HG02943 (cell line): ENCODE data around the gene LCN12.

ENCODE experiments used
- ATAC-seq: cut with Tn5 transposase; IDR thresholded peaks from one replicate; pipeline ENCODE4 v1.9.1; 2021; ENCODE audit warnings: mild to moderate bottlenecking, low read depth, moderate library complexity; ENCODE audit not compliant: unreplicated experiment

The LCN12 gene

DNA sequence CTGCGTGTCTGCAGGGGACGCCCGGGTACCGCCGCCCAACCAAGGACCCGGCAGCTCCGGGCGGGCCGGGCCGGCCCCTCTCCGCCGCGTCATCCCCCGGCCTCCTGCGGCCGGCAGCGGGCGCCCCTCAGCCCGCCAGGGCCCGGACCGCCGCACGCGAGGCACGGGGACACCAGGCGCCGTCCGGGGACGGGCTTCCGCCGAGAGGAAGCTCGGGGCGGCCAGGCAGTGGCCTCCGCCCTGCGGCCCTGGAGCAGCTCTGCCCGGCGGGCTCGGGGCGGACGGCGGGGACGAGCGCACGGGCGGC, 7.9 kb upstream of the LCN12 start:
- peak; percentile 28 for ATAC-seq

DNA sequence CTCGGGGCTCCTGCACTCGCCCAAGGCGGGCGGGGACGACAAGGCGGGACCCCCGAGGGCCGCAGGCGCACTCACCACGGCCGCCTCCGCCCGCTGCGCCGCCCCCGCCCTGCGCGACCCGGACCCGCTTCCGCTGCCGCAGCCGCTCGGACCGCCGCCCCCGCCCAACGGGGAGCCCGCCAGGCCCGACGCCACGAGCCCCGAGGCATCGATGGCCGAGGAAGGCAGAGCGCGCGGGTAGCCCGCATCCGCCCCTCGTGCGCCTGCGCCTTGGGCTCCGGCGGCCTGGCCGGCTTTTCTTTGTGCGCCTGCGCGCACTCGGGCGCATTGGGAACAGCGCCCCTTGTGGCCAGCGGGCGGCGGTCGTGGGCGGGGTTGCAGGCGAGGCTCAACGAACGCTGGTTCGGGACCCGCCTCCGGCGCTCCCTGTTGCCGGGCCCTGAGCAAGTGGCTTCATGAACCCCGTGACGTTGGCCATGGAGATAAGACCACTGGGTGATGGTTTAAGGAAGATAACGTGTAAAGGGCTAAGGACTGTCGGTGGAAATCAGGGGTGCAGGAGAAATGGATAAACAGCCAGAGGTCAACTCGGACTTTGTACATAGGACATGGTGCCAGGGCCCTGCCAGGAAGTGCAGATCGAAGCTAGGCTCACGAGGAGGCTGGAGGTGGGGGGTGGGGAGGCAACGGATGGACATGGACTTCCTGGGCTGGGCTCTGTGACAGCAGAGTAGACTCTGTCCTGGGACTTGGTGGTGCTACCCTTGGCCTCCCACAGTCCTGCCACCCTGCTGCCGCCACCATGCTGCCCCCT, 7.3 kb upstream of the LCN12 start, which contains the start of the genes C8G and FBXW5:
Gene C8G (plus strand): TSS at position 725 of the 814 bp plus-strand sequence. CDS start 78 bp downstream, at position 803.
Gene FBXW5 (minus strand): TSS at position 220 of the 814 bp plus-strand sequence. CDS start 655 bp downstream, outside the sequence.
- ATAC-seq: peak; percentile 65

DNA sequence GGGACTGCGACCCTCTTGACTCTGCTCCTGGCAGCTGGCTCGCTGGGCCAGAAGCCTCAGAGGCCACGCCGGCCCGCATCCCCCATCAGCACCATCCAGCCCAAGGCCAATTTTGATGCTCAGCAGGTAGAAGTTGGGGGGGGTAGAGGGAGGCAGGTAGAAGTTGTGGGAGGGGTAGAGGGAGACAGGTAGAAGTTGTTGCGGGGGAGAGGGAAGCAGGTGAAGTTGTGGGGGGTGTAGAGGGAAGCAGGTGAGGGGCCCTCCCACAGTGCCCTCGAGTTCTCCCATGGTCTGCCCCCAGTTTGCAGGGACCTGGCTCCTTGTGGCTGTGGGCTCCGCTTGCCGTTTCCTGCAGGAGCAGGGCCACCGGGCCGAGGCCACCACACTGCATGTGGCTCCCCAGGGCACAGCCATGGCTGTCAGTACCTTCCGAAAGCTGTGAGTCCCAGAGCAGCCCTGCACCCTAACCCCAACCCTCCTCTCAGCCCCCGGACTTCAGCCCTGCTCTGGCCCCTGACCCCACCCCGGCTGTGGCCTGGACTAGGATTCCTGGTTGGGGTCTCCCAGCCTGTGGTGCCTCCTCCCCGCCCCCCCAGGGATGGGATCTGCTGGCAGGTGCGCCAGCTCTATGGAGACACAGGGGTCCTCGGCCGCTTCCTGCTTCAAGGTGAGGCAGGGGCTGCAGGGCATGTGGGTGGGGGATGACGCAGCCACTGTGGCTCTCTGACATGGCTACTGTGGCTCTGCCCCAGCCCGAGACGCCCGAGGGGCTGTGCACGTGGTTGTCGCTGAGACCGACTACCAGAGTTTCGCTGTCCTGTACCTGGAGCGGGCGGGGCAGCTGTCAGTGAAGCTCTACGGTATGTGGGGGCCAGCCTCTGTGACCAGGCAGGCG, 6.5 kb upstream of the LCN12 start:
- no peak for ATAC-seq

DNA sequence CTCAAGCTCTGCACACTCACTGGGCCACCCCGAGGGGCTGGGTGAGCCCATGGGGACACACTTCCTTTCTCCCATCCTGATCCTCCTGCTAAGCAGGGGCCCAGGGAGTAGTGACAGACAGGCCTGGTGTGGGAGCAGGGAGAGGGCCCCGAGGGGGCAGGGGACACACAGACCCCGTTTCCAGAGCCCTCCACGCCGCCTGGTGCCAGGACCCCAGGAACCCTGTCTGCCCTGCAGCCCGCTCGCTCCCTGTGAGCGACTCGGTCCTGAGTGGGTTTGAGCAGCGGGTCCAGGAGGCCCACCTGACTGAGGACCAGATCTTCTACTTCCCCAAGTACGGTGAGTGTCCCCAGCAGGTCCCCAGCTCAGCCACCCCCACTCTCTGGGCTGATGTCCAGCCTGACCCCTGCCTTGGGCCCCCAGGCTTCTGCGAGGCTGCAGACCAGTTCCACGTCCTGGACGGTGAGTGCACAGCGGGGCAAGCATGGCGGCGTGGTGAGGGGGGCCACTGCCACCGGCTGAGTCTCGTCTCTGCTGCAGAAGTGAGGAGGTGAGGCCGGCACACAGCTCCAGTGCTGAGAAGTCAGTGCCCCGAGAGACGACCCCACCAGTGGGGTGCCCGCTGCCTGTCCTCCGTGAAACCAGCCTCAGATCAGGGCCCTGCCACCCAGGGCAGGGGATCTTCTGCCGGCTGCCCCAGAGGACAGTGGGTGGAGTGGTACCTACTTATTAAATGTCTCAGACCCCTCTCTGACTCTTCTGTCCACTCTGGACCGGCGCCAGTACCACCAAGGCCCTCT, 5.6 kb upstream of the LCN12 start:
- no peak for ATAC-seq

DNA sequence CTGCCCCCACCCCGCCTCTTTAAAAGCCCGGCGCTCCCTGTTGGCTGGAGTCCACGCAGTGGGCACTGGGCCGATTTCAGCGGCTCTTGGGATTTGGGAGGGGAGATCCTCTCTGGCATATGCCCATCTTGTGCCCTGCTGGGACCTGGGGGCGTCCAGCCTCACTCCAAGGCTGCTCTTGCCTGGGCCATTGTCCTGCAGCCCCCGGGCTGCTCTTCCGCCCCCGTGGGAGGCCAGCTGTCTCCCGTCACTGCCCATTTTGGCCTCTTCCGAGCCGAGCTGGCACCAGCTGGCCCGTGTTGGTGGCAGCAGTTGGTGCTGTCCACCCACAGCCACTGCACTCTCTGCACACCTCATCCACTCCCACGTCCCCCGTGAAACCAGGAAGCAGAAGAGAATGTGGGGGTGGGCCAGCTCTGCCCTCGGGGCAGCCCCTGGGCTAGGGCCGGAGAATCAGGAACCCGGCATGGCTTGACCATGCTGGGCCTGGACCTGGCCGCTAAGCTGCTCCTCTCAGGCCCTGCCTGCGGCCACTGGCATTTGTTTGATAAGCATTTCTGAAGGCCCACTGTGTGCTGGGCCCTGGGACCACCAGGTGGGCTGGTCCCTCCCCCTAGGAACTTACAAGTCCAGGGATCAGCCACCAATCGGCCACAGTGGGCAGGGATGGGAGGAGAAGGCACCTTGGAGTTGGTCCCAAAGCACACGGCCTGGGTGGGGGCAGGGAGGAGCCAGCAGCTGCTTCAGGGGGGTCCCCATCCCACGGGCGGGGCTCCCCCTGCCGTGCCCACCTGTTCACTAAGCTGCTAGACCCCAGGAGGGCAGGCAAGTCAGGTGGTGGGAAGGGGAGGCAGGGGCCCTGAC, 4.8 kb upstream of the LCN12 start:
- ATAC-seq: no peak

DNA sequence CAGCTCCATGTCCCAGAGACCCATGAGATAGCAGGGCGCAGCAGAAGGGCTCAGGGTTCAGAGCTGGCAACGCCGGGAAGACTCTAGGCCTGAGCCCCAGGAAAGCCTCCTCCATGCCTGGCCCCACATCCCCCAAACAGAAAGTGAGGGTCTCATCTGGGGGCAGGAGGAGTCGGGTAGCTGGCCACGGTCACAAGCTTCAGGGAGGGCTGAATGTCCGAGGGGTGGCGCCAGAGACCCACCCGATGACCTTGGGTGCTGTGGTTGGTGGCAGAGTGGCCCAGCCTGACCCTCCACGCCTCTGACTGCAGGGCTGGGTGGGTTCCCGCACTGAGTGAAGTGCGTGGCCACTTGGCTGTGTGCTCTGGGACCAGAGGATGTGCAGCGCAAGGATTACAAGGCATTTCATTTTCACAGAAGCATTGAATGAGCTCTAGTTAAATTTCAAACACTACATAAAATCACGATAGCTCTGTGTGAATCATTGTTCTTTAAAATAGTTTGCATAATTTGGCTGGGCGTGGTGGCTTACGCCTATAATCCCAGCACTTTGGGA, 4.0 kb upstream of the LCN12 start:
- ATAC-seq: no peak

DNA sequence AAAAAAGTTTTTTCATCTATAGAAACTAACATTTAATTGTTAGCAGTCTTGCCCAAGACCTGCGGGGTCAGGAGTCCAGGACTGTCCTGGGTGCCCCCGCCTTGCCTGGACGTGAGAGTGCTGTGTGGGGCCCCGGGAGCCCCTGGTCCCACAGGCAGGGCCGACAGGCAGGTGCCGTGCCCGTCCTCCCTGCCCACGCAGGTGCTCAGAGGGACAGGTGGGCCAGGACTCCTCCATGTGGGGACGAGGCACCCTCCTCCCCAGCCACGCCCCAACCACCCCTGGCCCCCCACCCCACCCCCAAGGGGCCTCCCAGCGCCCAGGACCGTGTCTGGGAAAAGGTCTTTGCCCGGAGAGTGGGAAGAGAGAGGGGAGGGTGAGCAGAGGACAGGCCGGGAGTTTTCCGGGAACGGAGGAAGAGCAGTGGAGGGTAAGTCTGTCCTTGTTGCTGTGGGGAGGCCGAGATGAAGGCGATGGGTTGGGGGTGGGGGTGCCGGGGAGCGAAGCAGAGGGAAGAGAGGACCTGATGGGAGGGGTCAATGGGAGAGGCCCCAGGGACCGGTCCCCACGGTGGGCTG, 2.7 kb upstream of the LCN12 start:
- no peak for ATAC-seq

DNA sequence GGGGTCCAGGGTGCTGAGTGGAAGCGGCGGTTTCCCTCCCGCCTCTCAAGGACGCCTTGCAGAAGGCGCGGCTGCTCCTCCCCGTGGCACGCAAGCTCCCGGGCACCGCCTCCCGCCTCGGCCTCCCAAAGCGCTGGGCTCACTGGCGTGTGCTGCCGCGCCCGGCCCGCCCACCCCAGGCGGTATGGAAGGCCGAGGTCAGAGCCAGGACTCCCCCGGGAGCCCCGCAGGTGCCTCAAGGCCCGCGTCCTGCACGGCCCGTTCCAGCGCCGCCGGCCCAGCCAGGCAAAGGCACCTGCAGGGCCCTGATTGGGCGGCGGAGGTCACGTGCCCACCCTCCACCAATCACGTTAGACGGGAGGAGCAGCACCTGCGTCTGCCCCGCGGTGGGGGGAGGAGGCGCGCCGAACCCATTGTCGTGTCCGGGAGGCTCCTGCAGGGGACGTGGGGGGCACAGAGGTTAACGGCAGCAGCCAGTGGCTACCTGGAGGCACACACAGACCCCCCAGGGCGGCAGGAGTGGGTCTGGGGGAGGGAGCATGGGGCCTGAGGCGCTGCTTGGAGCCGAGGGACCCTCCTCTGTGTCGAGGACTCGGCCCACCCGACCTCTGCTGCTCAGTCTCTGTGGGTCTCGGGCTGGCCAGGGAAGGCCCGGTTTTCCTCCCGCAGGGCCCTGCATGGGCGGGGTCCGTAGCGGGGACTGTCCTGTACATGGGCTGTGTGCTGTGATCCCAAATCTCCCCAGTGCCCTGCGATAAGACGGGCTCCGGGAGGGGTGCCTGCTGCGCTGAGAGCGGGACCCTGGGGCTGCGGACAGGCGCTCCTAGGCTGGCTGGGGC, 2.0 kb upstream of the LCN12 start:
- ATAC-seq: peak; percentile 57

DNA sequence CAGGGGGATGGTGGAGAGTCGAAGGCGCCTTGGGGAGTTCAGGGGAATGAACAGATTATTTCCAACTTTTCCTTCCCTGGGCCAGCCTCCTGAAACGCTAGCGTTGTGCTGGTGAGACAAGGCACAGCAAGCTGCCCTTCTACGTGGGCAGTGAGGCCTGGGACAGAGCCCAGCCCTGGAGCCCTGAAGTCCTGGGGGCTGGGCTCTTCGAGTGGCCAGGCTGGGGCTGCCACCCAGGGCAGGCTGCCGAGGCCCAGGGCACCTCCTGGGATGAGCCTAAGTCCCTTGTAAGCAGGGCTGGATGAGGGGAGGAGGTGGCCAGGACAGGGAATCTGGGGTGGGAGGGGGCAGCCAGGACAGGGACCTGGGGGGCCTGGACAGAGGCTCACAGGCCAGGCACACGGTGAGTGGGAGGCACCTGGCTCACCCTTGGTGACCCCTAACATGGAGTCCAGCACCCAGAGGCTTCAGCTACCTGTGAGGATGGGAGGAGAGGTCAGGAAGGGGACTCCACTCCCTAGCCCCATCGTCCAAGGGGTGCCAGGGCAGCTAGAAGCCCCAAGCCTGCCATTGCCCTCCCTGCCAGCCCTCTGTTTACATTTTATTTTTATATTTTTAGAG, 1.3 kb upstream of the LCN12 start:
- no peak for ATAC-seq

DNA sequence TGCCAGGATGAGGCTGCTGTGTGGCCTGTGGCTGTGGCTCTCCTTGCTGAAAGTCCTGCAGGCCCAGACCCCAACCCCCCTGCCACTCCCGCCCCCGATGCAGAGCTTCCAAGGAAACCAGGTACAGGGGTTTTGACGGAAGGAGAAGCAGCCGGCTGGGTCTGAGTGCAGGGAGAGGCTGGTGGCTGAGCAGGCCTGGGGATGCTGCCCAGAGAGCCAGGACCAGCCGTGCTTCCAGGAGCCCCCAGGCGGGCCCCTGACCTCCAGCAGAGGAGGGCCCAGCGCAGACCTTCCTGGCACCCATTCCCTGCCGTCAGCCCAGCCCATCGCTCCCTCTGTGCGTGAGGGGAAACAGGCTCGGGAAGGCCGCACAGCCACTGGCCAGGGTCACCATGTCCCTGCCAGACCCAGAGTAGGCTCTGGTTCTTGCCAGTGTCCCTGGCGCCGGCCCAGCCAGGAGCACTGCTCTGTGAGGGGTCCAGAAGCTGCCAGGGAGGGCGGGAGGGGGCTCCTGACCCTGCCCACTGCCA, 313 bp downstream of the LCN12 start:
- ATAC-seq: no peak

DNA sequence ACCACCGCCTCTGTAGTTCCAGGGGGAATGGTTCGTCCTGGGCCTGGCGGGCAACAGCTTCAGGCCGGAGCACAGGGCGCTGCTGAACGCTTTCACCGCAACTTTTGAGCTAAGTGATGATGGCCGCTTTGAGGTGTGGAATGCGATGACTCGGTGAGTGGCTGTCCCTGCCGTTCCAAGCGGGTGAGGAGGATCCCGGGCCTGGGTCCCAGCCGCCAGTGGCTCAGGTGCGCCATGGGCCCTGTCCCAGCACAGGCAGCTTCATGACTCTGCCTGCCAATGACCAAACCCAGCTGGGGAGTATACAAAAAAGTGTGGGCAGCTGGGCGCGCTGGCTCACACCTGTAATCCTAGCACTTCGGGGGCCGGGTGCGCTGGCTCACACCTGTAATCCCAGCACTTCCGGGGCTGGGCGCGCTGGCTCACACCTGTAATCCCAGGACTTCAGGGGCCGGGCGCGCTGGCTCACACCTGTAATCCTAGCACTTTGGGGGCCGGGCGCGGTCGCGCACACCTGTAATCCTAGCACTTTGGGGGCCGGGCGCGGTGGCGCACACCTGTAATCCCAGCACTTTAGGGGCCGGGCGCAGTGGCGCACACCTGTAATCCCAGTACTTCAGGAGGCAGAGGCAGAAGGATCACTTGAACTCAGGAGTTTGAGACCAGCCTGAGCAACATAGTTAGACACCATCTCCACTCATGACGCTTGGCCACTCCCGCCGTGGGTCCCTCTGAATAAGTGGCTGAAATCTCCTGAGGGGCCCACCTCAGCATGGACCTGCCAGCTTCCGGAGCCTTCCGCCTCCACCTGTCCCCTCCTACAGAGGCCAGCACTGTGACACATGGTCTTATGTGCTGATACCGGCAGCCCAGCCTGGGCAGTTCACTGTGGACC, 1.1 kb downstream of the LCN12 start:
- ATAC-seq: no peak

DNA sequence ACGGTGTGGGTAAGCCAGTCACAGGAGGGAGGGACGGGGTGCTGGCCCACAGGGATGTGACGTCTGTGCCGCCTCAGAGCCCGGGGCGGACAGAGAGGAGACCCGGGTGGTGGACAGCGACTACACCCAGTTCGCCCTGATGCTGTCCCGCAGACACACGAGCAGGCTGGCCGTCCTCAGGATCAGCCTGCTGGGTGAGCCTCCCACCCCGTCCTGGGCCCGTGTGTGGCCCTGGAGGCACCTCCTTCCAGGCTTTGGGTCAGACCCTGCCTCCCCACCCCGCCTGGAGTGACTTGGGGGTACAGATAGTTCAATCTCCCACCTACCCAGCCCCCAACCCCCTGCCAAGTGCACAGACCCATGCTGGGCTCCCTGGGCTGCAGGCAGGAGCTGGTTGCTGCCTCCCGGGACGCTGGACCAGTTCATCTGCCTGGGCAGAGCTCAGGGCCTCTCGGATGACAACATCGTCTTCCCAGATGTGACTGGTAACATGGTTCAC, 1.7 kb downstream of the LCN12 start:
- ATAC-seq: no peak

DNA sequence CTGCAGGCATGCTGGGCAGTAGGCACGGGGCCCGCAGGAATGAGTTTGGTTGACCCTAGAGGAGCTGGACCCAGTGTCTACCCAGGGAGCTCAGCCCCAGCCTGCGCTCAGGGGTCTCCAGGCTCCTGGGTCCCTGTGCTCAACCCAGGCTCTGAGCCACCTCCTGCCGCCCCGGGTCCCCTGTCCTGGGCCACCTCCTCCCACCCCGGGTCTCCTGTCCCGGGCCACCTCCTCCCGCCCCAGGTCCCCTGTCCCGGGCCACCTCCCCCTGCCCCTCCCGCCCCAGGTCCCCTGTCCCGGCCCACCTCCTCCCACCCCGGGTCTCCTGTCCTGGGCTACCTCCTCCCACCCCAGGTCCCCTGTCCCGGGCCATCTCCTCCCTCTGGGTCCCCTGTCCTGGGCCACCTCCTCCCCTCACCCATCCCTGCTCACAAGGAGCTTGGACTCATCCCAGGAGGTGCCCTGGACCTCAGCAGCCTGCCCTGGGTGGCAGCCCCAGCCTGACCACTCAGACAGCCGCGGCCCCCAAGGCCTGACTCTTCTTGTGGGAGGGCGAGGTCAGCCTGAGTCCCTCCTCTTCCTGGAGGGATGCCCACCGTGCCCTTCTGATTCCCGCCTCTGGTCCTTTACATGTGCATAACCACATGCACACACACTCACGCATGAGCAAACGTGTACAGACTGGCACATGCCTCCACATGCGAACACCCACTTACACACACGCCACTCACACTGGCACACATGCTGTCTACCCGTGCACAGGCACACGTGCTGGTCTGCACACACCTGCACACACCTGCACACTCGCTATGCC, 2.4 kb downstream of the LCN12 start:
- ATAC-seq: no peak

DNA sequence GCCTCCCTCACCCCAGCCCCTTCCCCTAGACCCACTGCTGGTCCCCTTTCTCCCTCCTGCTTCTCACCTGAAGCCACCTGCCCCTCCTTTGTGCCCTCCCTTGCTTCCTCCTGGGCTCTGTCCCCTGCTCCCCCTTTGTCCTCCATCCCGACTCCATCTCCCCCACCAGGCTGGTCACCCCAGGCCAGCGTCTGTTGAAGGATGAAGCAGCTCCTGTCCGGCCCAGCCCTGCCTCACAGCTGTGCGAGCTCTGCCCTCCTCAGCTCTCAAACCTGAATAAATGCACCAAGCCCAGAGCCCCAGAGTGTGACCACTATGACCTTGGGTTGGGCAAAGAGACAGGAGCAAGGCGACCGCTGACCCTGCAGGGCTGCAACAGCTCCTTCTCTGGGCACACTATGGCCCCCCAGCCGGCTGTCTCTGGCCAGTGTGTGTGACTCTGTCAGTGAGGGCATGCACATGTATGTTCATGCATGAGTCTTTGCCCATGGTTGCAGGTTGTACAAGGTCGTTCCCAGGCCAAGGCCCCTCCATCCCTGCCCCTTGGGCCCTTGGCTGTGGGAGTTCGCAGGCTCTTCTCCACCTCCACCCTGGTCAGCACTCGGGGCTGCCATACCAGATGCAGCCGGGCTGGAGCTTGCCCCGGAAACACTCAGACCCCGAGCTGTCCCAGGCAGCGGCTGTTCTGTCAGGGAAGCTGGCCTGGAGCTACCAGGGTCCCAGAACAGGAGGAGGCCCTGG, 3.3 kb downstream of the LCN12 start:
- no peak for ATAC-seq

DNA sequence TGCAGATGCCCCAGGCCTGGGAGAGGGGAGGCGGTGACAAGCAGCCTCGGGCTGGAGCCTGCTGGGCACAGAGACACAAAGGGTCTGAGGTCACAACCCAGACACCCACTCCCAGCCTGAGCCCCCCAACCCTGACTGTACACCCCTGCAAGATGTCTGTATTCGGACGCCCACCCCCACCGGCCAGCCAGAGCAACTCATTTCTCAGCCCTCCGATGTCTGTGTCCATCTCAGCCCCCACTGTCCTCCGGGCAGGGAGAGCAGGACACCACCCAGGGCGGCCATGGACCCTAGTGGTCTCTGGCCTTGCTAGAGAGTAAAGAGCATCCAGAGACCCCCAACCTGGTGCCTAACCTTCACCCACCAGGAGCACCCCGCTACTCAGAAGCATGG, 3.9 kb downstream of the LCN12 start:
- ATAC-seq: no peak
